EH (cell line): ENCODE data around the gene B4GALT6.

Experiments
- DNase-seq: peaks from one replicate; pipeline ENCODE4 v3.0.0-alpha.2; 2015; ENCODE audit warnings: low read depth

Gene B4GALT6

GRCh38 chr18:31592506-31593157 is 91.7 kb downstream of the B4GALT6 start:
- DNase-seq, result no peak

- DNase-seq, result no peak
These were observed 92.8 kb downstream of the B4GALT6 start, which contains the start of gene TTR for GRCh38 chr18:31591628-31592027. Gene TTR (plus strand): TSS chr18:31591877. CDS start chr18:31591903, 26 bp downstream.

- DNase-seq, result no peak
These were observed 93.3 kb downstream of the B4GALT6 start for GRCh38 chr18:31591113-31591512.

- DNase-seq, result no peak
These were observed 93.8 kb downstream of the B4GALT6 start for GRCh38 chr18:31590570-31590969.

GRCh38 chr18:31587529-31587928 is 96.9 kb downstream of the B4GALT6 start:
- DNase-seq, result no peak

GRCh38 chr18:31586616-31587015 is 97.8 kb downstream of the B4GALT6 start:
- DNase-seq, result no peak

GRCh38 chr18:31585991-31586390 is 98.4 kb downstream of the B4GALT6 start:
- DNase-seq, result no peak

- no peak for DNase-seq
These were observed 101.1 kb downstream of the B4GALT6 start for GRCh38 chr18:31583185-31583854.

GRCh38 chr18:31581498-31582197 is 102.7 kb downstream of the B4GALT6 start:
- DNase-seq, result peak; percentile 4

- DNase-seq, result no peak
These were observed 105.0 kb downstream of the B4GALT6 start for GRCh38 chr18:31579375-31579774.

GRCh38 chr18:31578126-31578525 is 106.3 kb downstream of the B4GALT6 start:
- no peak for DNase-seq

- DNase-seq, result no peak
These were observed 107.2 kb downstream of the B4GALT6 start for GRCh38 chr18:31577195-31577594.

- no peak for DNase-seq
These were observed 107.7 kb downstream of the B4GALT6 start for GRCh38 chr18:31576670-31577069.

GRCh38 chr18:31575515-31576257 is 108.7 kb downstream of the B4GALT6 start:
- DNase-seq, result no peak

GRCh38 chr18:31574359-31574758 is 110.0 kb downstream of the B4GALT6 start:
- no peak for DNase-seq
